K562 (cell line): ENCODE measurements around the gene VHLL. TPM values are rescaled to one million over a fixed set of nuclear protein-coding genes. Genes with fewer than 3 reads are reported as not detected.

Source experiments
- CSDE1 ChIP-seq, 2 experiments: fragments of 450-650 bp; IDR thresholded peaks; 2 replicates each; pipeline ENCODE4 v1.6.1; 2016; ENCODE audit warnings: mild to moderate bottlenecking in 1 of 2
- HDAC1 ChIP-seq, 2 experiments: fragments of 450-650 bp; IDR thresholded peaks; 2 replicates each; pipeline ENCODE4 v1.6.1; 2016 to 2017; ENCODE audit warnings: inconsistent platforms in 1 of 2, mild to moderate bottlenecking in 1 of 2, moderate library complexity in 1 of 2
- HDAC8 ChIP-seq: fragments of 450-650 bp; IDR thresholded peaks from 2 replicates; pipeline ENCODE4 v1.6.1; 2016; ENCODE audit warnings: mild to moderate bottlenecking, missing genetic modification characterization, moderate library complexity, missing compliant biosample characterization
- KDM1A ChIP-seq, 2 experiments: fragments of 450-650 bp; IDR thresholded peaks; 2 replicates each; pipeline ENCODE4 v1.6.1; 2016; ENCODE audit warnings: mild to moderate bottlenecking in 2 of 2
- PTBP1 ChIP-seq: fragments of 200-400 bp; formaldehyde crosslinking; IDR thresholded peaks from 2 replicates; pipeline ENCODE4 v1.6.1; 2017; ENCODE audit warnings: low read depth, low read length
- RCOR1 ChIP-seq, 2 experiments: IDR thresholded peaks; 2 replicates each; pipeline ENCODE4 v1.6.1; 2012; ENCODE audit warnings: low read depth in 2 of 2, low read length in 2 of 2, borderline replicate concordance in 1 of 2, improper control_type of control experiment in 1 of 2
- REST ChIP-seq, 2 experiments: fragments of 450-650 bp; formaldehyde crosslinking in 1 of 2; IDR thresholded peaks; 2 replicates each; pipeline versions ENCODE4 v1.4.0 to v1.6.1; 2014 to 2020; ENCODE audit warnings: mild to moderate bottlenecking in 2 of 2, borderline replicate concordance in 1 of 2, low read depth in 1 of 2
- SETDB1 ChIP-seq: IDR thresholded peaks from one replicate; pipeline ENCODE4 v1.6.1; 2012; ENCODE audit warnings: low read length, control low read depth, inconsistent platforms
- SMAD1 ChIP-seq: fragments of 150-350 bp; IDR thresholded peaks from 2 replicates; pipeline ENCODE4 v1.6.1; 2014; ENCODE audit warnings: low read length, low read depth; ENCODE audit not compliant: partially characterized antibody
- TFAM ChIP-seq: fragments of 250-450 bp; sonication (Bioruptor Pico); conservative IDR thresholded peaks from 2 replicates; pipeline ENCODE4 v1.5.0; 2021; ENCODE audit warnings: mild to moderate bottlenecking, moderate library complexity
- THRAP3 ChIP-seq: fragments of 450-650 bp; IDR thresholded peaks from 2 replicates; pipeline ENCODE4 v1.6.1; 2016; ENCODE audit warnings: mild to moderate bottlenecking, inconsistent platforms, borderline replicate concordance
- TRIM28 ChIP-seq: fragments of 450-650 bp; IDR thresholded peaks from 2 replicates; pipeline ENCODE4 v1.6.1; 2017
- YBX1 ChIP-seq: fragments of 450-650 bp; IDR thresholded peaks from 2 replicates; pipeline ENCODE4 v1.7.1; 2016; ENCODE audit warnings: mild to moderate bottlenecking
- ZKSCAN8 ChIP-seq: fragments of 200-800 bp; sonication (Bioruptor generic); IDR thresholded peaks from 2 replicates; pipeline ENCODE4 v1.6.1; 2016; ENCODE audit warnings: missing genetic modification characterization, missing compliant biosample characterization
- ZNF561 ChIP-seq: fragments of 450-650 bp; formaldehyde crosslinking; conservative IDR thresholded peaks from 2 replicates; pipeline ENCODE4 v1.4.0; 2020; ENCODE audit warnings: mild to moderate bottlenecking, moderate library complexity
- polyA plus RNA-seq, 8 experiments: library from polyadenylated mRNA; depleted of rRNA in 4 of 8; stranded (reverse) in 5 of 8; unstranded in 3 of 8; fragments of >200 nt; fragmentation: Nextera tagmentation in 2 of 8; fragmentation: Illumina TruSeq in 1 of 8; extraction: Ambion mirVana in 2 of 8; extraction: Trizol in 1 of 8; gene quantifications; 2 replicates each; pipeline versions ENCODE4 v1.2.1 to v1.2.3, GENCODE V29; 2011 to 2014; ENCODE audit warnings: inconsistent platforms in 1 of 8, missing spikeins in 1 of 8
- total RNA-seq, 7 experiments: library from RNA; depleted of rRNA in 6 of 7; stranded (reverse); fragments of >200 nt in 6 of 7; fragmentation: Illumina TruSeq in 2 of 7; extraction: Trizol in 2 of 7; gene quantifications; 2 replicates each; pipeline versions ENCODE4 v1.2.1 to v1.2.3, GENCODE V29; 2011 to 2021; ENCODE audit warnings: low replicate concordance in 1 of 7
- TF ChIP-seq, protein P1 (sequence below): fragments of 250-450 bp; sonication (Bioruptor Pico); IDR thresholded peaks from 2 replicates; pipeline ENCODE4 v1.5.1; 2021; ENCODE audit warnings: mild to moderate bottlenecking
- TF ChIP-seq, protein P2 (sequence below): IDR thresholded peaks from 2 replicates; pipeline ENCODE4 v1.6.1; 2016; ENCODE audit warnings: missing genetic modification characterization, missing compliant biosample characterization

Gene VHLL
- total and polyA plus RNA-seq, 9 of the 15 experiments (the other 6 are each of a cell fraction or from before 2014, with no cell fraction given), result not detected

GRCh38 chr1:156337052-156337887 lies 38.2 kb upstream of the VHLL start (continued):
- TF ChIP-seq, protein P1, sequence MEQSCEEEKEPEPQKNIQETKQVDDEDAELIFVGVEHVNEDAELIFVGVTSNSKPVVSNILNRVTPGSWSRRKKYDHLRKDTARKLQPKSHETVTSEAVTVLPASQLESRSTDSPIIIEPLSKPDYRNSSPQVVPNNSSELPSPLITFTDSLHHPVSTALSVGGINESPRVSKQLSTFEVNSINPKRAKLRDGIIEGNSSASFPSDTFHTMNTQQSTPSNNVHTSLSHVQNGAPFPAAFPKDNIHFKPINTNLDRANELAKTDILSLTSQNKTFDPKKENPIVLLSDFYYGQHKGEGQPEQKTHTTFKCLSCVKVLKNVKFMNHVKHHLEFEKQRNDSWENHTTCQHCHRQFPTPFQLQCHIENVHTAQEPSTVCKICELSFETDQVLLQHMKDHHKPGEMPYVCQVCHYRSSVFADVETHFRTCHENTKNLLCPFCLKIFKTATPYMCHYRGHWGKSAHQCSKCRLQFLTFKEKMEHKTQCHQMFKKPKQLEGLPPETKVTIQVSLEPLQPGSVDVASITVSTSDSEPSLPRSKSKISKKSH (CRISPR knock-in tag), result no peak
- TF ChIP-seq SMAD1, result no peak
- TF ChIP-seq HDAC1 (IDR thresholded peaks at IDR 0.05), result peak in 1 of 2 experiments; percentile 40; a peak in 1 of 4 replicates
- no peak for TF ChIP-seq HDAC8 (tag)
- peak; percentile 79 to 84 for TF ChIP-seq KDM1A (IDR thresholded peaks at IDR 0.05)
- TF ChIP-seq REST (IDR thresholded peaks at IDR 0.05; ENCODE audit: borderline replicate concordance), result no peak
- no peak for TF ChIP-seq REST (CRISPR knock-in tag; IDR thresholded peaks at IDR 0.05; ENCODE audit: low read depth)
- TF ChIP-seq SETDB1, result no peak
- TF ChIP-seq CSDE1 (IDR thresholded peaks at IDR 0.05), result 0 out of 4 replicates have a peak, but pooled peaks of 1 of the 2 experiments have one; percentile 18
- TF ChIP-seq THRAP3, result 0 out of 2 replicates have a peak, but pooled peaks have one; percentile 53
- TF ChIP-seq TFAM (CRISPR knock-in tag), result no peak
- TF ChIP-seq, protein P2, sequence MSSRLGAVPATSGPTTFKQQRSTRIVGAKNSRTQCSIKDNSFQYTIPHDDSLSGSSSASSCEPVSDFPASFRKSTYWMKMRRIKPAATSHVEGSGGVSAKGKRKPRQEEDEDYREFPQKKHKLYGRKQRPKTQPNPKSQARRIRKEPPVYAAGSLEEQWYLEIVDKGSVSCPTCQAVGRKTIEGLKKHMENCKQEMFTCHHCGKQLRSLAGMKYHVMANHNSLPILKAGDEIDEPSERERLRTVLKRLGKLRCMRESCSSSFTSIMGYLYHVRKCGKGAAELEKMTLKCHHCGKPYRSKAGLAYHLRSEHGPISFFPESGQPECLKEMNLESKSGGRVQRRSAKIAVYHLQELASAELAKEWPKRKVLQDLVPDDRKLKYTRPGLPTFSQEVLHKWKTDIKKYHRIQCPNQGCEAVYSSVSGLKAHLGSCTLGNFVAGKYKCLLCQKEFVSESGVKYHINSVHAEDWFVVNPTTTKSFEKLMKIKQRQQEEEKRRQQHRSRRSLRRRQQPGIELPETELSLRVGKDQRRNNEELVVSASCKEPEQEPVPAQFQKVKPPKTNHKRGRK (tag), result no peak
- TF ChIP-seq RCOR1 (IDR thresholded peaks at IDR 0.05; ENCODE audit: borderline replicate concordance in 1 of 2, low read depth in 2 of 2, low read length in 2 of 2), result 0 out of 4 replicates have a peak, but pooled peaks of 1 of the 2 experiments have one; percentile 33
- no peak for TF ChIP-seq ZNF561
- TF ChIP-seq TRIM28, result peak; percentile 89
- TF ChIP-seq ZKSCAN8 (CRISPR knock-in tag), result no peak
- 0 out of 2 replicates have a peak, but pooled peaks have one; percentile 67 for TF ChIP-seq YBX1
- 0 out of 2 replicates have a peak, but pooled peaks have one; percentile 49 for TF ChIP-seq PTBP1
